ENCODE measurements around the gene COPE.

- TF ChIP-seq CTCF (IDR thresholded peaks at IDR 0.05) (no peak), POLR2A (IDR thresholded peaks at IDR 0.05) (no peak)
Observed at GRCh38 chr19:18960370-18960769, 41.2 kb upstream of the COPE start.

Data from transverse colon (tissue), 3 donors.